Measurements from ENCODE around the gene GRIA4. TPM values are rescaled to one million over a fixed set of nuclear protein-coding genes. Genes with fewer than 3 reads are reported as not detected.
"Not testable (repeated sequence)": the region's sequence is repeated elsewhere in the genome, so short reads cannot be mapped to it uniquely, and the experiment has no call there.

The GRIA4 gene
- polyA plus RNA-seq, 6 donors from 2014 or later = not detected

DNA sequence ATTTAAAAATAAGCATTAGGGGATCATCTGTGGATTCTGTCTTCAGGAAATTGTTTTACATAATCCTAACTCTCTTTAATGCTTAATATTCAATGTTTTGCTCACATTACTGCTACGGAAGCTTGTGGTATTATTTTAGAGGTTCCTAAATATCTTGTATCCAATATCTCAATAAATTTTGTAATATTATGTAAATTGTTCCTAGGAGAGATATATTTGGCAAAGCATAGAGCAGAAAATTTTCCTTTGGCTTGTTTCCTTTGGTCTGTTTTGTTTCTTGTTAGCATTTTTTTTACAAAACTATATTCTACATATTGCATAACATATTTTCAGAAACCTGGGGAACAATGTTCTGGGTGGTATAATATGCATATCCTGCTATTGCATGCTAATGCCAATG lies 144.8 kb downstream of the GRIA4 start:
- no peaks in the 10 kb centered on the region for H3K27me3 Mint-ChIP-seq
- H3K4me1 Mint-ChIP-seq = no peaks in the 10 kb centered on the region
- no peak for ATAC-seq (ENCODE audit: low read depth in 2 of 2)

DNA sequence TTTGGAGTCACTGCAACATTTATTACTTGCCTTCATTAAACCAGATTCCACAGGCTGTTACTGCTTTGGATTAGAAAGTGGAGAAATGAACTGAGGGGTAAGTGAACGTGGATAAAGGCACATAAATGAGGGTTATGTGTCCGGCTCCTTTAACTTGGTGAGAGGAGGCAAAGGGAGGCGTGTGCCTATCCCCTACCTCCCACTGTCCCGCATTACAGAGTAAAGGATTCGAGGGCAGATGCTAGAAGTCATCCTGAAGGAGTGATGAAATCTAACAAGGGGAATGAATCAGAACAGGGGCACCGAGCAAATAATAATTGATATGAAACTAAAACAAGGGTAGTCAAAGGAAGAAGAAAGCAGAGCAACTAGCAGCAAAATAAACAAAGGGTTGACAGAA lies 147.2 kb downstream of the GRIA4 start:
- DNase-seq (no peak), ATAC-seq (ENCODE audit: low read depth in 2 of 2) (no peak)
- no peaks in the 10 kb centered on the region for H3K27me3 Mint-ChIP-seq
- no peaks in the 10 kb centered on the region for H3K4me1 Mint-ChIP-seq
- H3K4me3 Mint-ChIP-seq = no peak overlapping the region
- H3K27ac Mint-ChIP-seq = no peak overlapping the region
- H3K9me3 Mint-ChIP-seq = no peaks in the 10 kb centered on the region
- H3K36me3 Mint-ChIP-seq = no peaks in the 10 kb centered on the region

More for the DNA sequence above, 144.8 kb downstream of the GRIA4 start:
- Mint-ChIP-seq H3K9me3 (no peaks in the 10 kb centered on the region), H3K36me3 (no peaks in the 10 kb centered on the region), H3K4me3 (no peak overlapping the region), H3K27ac (no peak overlapping the region)
- DNase-seq = no peak

DNA sequence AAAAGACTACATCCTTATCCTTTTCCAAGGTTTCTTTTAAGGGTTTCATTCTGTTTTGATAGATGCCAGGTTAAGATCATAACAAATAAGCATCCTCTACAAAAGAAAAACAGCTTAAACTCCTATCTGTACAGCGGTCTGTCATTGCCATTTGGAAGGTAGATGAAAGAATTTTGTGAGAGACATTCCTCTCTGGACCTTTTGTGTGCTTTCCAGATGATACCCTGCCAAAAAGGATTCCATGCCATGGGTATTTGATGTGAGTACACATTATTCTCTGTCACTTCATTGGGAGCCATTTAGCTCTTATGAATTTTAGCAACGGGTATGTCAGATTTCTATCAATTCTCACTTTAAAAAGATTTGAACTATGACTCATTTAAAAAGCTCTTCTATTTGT lies 153.7 kb downstream of the GRIA4 start:
- H3K27ac Mint-ChIP-seq = no peak overlapping the region
- no peaks in the 10 kb centered on the region for H3K27me3 Mint-ChIP-seq
- ATAC-seq (ENCODE audit: low read depth in 2 of 2) = no peak
- H3K4me1 Mint-ChIP-seq = no peaks in the 10 kb centered on the region
- H3K4me3 Mint-ChIP-seq = no peak overlapping the region
- no peak for DNase-seq
- H3K36me3 Mint-ChIP-seq = no peaks in the 10 kb centered on the region
- H3K9me3 Mint-ChIP-seq = peaks cover 0 to 5% (median 0%) of the 10 kb centered on the region in 7 donors

DNA sequence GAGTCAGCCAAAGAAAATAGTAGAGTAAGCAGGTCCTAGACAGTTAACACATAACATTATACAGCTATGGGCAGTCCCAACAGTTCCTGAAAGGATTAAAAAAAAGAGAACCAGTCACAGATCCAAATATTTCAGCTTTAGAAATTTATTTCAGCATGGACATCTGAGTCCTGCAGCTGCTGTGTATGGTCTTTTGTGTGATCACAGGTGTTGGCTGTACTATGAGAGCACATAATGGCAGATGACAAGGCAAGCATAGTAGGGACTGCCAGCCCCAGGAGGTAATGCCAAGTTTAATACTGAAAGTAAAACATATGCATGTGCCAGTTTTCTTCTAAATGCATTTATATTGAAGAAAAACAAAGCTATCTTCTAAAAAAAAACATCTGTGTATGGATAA lies 158.1 kb downstream of the GRIA4 start:
- peaks cover 0 to 5% (median 0%) of the 10 kb centered on the region in 7 donors for H3K9me3 Mint-ChIP-seq
- ATAC-seq (ENCODE audit: low read depth in 2 of 2) (no peak), DNase-seq (no peak)
- H3K27me3 Mint-ChIP-seq = no peaks in the 10 kb centered on the region
- no peaks in the 10 kb centered on the region for H3K36me3 Mint-ChIP-seq
- no peak overlapping the region for H3K27ac Mint-ChIP-seq
- H3K4me3 Mint-ChIP-seq = no peak overlapping the region
- H3K4me1 Mint-ChIP-seq = no peaks in the 10 kb centered on the region

DNA sequence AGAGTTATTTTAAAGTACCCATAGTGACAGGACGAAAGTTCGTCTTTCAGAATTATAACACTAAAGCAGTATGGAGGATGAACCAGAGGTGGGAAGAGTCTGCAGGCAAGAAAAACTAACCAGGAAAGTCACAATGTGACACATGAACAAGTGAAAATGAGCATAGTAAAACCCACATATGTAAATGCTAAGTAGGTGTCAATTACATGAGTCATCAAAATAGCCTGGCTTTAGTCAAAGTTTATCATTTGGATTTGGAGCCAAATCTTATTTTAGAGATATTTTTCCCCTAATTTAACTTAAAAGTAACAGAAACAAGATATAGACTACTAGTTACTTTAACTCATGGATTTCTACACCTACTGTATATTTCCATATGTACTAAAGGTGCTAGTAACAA lies 159.8 kb downstream of the GRIA4 start:
- Mint-ChIP-seq H3K4me3 (no peak overlapping the region), H3K4me1 (no peaks in the 10 kb centered on the region), H3K9me3 (peaks cover 0 to 5% (median 0%) of the 10 kb centered on the region in 7 donors), H3K27ac (no peak overlapping the region), H3K27me3 (no peaks in the 10 kb centered on the region), H3K36me3 (no peaks in the 10 kb centered on the region)
- ATAC-seq (ENCODE audit: low read depth in 2 of 2) (no peak), DNase-seq (no peak)

DNA sequence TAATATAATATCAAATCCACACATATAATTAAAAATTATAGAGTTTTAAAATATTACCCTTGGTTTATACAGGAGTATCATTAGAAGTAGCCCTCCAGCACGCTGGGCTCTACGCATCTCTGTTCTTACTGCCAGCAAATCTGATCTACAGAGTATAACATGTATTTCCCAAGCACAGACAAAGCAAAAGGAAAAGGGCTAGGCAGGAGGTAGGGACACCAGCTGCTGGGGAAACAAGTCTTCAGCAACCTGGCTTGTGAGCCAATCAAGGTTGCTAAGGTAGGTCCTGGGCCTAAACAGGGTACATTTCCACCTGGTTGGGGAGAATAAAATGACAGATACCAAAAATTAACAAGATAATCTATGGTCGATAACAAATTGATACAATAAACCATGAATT lies 163.6 kb downstream of the GRIA4 start:
- H3K27ac Mint-ChIP-seq; H3K36me3 Mint-ChIP-seq; H3K9me3 Mint-ChIP-seq; H3K4me3 Mint-ChIP-seq; ATAC-seq (ENCODE audit: low read depth in 2 of 2); DNase-seq; H3K27me3 Mint-ChIP-seq; H3K4me1 Mint-ChIP-seq: not testable (repeated sequence)

DNA sequence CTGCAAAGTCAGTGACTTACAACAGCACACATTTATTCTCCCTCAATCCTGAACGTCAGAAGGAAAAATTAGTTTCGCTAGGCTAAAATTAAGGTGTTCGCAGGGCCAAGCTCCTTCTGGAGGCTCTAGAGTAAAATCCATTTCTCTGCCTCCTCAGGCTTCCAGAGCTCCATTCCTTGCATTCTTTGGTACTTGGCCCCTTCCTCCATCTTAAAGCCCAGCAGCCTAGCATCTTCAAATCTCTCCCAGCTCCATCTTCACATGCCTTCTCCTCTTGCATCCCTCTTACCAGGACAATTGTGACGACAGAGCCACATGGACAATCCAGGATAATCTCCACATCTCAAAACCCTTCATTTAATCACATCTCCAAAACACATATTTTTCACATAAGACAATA lies 165.0 kb downstream of the GRIA4 start:
- H3K4me1 Mint-ChIP-seq = no peaks in the 10 kb centered on the region
- no peak overlapping the region for H3K27ac Mint-ChIP-seq
- DNase-seq = no peak
- peaks cover 0 to 5% (median 0%) of the 10 kb centered on the region in 7 donors for H3K9me3 Mint-ChIP-seq
- ATAC-seq (ENCODE audit: low read depth in 2 of 2) = no peak
- H3K27me3 Mint-ChIP-seq = peaks cover 0 to 4% (median 0%) of the 10 kb centered on the region in 3 donors
- H3K36me3 Mint-ChIP-seq = no peaks in the 10 kb centered on the region
- no peak overlapping the region for H3K4me3 Mint-ChIP-seq

DNA sequence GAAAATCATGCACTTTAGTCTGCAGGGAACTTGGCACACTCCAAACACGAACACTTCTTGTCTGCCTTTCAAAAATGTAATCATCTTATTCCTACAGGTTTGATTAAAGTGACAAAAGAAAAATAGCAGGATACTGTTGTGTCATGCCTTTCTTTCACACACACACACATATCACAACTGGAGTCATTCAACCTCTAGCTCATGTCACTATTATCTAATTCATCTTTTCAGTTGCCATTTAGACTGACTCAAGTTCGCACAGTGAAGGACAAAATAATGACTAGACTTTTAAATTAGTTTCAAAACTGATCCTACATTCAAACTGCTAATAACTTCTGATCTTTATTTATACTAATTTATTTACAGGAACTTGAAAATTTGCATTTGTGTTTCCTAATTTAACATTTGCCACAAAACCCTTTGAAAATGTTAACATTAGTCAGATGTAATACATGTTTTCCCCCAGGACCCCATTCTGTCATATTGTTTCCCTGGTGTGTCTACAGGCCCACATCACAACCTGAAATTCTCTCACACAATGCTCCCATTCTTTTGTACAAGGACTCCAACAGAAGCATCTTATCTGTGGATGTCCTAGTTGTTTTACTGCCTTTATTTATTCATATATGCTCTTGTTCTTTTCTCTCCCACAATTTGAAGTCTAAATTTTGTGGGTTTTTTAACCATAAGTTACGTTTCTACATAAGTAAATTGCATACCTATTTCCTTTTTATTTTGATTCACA lies 171.1 kb downstream of the GRIA4 start:
- no peaks in the 10 kb centered on the region for H3K27me3 Mint-ChIP-seq
- no peaks in the 10 kb centered on the region for H3K36me3 Mint-ChIP-seq
- H3K4me3 Mint-ChIP-seq = no peak overlapping the region
- no peak overlapping the region for H3K27ac Mint-ChIP-seq
- H3K9me3 Mint-ChIP-seq = peaks cover 0 to 4% (median 0%) of the 10 kb centered on the region in 7 donors
- H3K4me1 Mint-ChIP-seq = no peaks in the 10 kb centered on the region
- ATAC-seq (ENCODE audit: low read depth in 2 of 2) (no peak), DNase-seq (no peak)

DNA sequence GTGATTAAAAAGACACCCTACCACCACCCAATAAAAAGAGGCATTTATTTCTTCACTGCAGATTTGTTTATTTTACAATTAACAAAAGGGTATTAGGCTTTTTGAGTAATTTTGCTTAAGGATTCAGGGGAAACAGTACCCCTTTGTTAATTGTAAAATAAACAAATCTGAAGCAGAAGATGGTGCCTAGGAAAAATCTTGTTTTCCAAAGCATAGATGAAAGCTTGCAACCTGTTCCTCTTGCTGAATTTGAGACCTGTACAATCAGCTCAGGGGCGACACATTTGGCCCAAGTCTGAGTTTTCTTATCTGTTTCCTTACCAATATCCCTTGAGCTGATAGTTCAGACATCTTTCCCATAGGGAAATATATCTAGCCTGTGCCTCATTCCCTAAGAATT lies 171.9 kb downstream of the GRIA4 start:
- H3K4me1 Mint-ChIP-seq = no peaks in the 10 kb centered on the region
- no peaks in the 10 kb centered on the region for H3K36me3 Mint-ChIP-seq
- no peak overlapping the region for H3K4me3 Mint-ChIP-seq
- no peaks in the 10 kb centered on the region for H3K27me3 Mint-ChIP-seq
- peaks cover 0 to 4% (median 0%) of the 10 kb centered on the region in 7 donors for H3K9me3 Mint-ChIP-seq
- no peak for ATAC-seq (ENCODE audit: low read depth in 2 of 2)
- no peak for DNase-seq
- no peak overlapping the region for H3K27ac Mint-ChIP-seq

DNA sequence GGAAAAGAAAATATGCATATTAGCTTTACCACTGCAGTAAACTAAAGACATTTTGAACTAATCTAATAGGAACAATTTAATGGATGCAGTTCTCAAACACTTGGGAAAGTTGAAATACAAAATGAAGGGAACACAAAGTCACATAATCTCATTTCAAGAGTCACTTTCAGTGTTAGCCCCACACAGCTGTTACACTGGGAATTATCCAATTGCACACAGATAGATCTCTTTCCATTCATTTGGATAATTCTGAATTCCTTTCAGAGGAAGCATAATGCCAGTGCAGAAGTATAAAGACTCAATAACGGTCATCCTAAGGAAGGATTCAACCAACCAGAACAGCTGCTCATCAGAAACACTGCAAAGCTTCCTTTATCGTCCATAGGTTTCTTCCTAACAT lies 173.3 kb downstream of the GRIA4 start:
- Mint-ChIP-seq H3K9me3 (peaks cover 0 to 3% (median 0%) of the 10 kb centered on the region in 7 donors), H3K27me3 (no peaks in the 10 kb centered on the region), H3K4me3 (no peak overlapping the region), H3K27ac (no peak overlapping the region), H3K4me1 (no peaks in the 10 kb centered on the region), H3K36me3 (no peaks in the 10 kb centered on the region)
- DNase-seq (no peak), ATAC-seq (ENCODE audit: low read depth in 2 of 2) (no peak)

DNA sequence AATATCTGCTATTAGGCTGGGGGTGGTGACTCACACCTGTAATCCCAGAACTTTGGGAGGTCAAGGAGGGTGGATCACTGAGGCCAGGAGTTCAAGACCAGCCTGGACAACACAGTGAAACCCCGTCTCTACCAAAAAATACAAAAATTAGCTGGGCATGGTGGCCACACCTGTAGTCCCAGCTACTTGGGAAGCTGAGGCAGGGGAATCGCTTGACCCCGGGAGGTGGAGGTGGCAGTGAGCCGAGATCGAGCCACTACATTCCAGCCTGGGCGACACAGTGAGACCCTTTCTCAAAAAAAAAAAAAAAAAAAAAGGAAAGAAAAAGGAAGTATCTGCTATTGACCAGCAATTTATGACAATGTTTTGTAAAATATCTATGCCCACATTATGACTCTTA lies 176.0 kb downstream of the GRIA4 start:
- not testable (repeated sequence) for DNase-seq; ATAC-seq (ENCODE audit: low read depth in 2 of 2); H3K4me1 Mint-ChIP-seq; H3K9me3 Mint-ChIP-seq; H3K27ac Mint-ChIP-seq; H3K27me3 Mint-ChIP-seq; H3K4me3 Mint-ChIP-seq; H3K36me3 Mint-ChIP-seq

DNA sequence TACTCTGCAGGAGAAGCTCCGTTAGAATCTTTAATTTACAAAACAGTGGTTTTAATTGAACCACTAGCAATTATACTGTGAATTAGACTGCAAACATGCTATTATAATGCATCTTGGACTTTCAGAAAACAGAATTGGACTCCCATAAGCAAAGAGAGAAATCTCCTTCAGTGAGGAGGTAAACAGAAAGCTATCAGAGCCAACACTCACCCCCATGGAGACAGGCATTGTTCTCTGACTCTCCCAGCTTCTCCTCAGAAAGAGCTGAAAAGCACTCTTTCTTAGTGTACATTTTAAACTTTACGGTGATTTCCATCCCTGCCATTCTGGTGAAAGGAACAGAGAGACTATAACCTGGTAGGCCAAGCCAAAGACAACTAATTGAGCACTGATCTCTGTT lies 176.9 kb downstream of the GRIA4 start:
- ATAC-seq (ENCODE audit: low read depth in 2 of 2) = no peak
- no peaks in the 10 kb centered on the region for H3K27me3 Mint-ChIP-seq
- H3K9me3 Mint-ChIP-seq = no peaks in the 10 kb centered on the region
- H3K27ac Mint-ChIP-seq = no peak overlapping the region
- no peak overlapping the region for H3K4me3 Mint-ChIP-seq
- no peak for DNase-seq
- H3K36me3 Mint-ChIP-seq = no peaks in the 10 kb centered on the region
- H3K4me1 Mint-ChIP-seq = no peaks in the 10 kb centered on the region

DNA sequence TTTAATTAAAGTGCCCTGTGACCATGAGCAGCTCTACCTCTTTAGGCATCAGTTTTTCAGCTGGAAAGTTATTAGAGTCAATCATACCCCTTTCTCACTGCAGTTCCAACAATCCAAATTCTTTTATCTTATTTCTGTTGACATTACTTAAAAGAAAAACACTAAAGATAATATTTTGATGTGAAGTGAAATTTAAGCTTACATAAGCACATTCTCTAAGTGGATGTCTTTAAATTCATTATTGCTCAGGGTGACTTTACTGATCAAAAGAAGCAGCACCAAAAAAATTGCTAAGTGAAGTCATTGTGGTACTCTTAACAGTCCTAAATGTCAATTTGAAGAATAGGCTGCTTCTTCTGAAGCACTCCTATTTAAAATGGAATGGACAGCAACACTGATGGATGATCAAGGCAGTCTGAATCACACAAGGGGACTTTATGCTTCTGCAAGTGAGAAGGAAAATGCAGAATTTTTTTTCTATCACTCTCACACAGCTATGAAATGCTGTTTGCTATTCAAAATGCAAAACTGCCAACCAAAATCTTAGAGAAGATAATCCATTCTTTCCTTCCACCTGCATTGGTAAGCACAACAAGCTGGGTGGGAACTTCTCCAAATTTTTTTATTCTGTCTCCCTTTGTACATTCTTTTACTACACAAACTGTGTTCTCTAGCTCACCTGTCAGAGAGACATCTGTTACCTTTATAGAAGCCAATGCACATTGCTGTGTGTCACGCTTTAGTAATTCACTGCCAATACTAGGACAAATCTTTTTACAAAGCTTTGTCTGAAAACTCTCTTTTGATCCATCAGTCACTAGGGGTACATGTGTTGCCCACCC lies 179.9 kb downstream of the GRIA4 start:
- DNase-seq (no peak), ATAC-seq (ENCODE audit: low read depth in 2 of 2) (no peak)
- no peaks in the 10 kb centered on the region for H3K36me3 Mint-ChIP-seq
- no peaks in the 10 kb centered on the region for H3K4me1 Mint-ChIP-seq
- no peaks in the 10 kb centered on the region for H3K27me3 Mint-ChIP-seq
- no peaks in the 10 kb centered on the region for H3K9me3 Mint-ChIP-seq
- no peak overlapping the region for H3K27ac Mint-ChIP-seq
- no peak overlapping the region for H3K4me3 Mint-ChIP-seq

DNA sequence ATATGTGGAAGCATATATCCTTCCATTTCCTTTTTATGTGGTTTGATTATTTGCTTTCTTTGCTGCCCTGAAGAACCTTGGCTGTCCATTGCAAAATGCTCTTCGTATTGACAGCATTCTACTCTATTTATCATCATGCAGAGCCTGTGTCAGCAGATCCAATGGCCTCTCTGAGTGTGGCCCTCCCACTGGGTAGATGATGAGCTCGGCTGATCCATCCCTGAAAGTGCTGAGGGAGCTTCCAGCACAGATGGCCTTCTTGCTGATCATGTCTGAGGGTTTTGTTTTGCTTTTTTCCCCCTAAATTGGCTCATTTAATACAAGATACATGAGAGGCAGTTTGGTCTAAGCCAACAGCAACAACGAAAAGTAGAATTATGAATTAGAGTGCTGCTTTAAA lies 181.0 kb downstream of the GRIA4 start:
- H3K36me3 Mint-ChIP-seq = no peaks in the 10 kb centered on the region
- no peak for DNase-seq
- no peaks in the 10 kb centered on the region for H3K4me1 Mint-ChIP-seq
- H3K27ac Mint-ChIP-seq = no peak overlapping the region
- no peaks in the 10 kb centered on the region for H3K9me3 Mint-ChIP-seq
- H3K27me3 Mint-ChIP-seq = no peaks in the 10 kb centered on the region
- no peak overlapping the region for H3K4me3 Mint-ChIP-seq
- ATAC-seq (ENCODE audit: low read depth in 2 of 2) = no peak
